Erythroblast (primary cell): ENCODE data around the gene TMEM212.

Experiments used
- DNase-seq, 2 experiments: peaks; one replicate each; lab custom pipeline; 2025; lab: John Stamatoyannopoulos, UW
- GATA1 ChIP-seq: IDR thresholded peaks from 2 replicates; pipeline ENCODE4 v1.6.1; 2011; ENCODE audit warnings: low read depth, mild to moderate bottlenecking, control low read depth, low read length, moderate library complexity
- POLR2A ChIP-seq: IDR thresholded peaks from 2 replicates; pipeline ENCODE4 v1.6.1; 2011; ENCODE audit warnings: mild to moderate bottlenecking, low read length

Gene TMEM212

DNA sequence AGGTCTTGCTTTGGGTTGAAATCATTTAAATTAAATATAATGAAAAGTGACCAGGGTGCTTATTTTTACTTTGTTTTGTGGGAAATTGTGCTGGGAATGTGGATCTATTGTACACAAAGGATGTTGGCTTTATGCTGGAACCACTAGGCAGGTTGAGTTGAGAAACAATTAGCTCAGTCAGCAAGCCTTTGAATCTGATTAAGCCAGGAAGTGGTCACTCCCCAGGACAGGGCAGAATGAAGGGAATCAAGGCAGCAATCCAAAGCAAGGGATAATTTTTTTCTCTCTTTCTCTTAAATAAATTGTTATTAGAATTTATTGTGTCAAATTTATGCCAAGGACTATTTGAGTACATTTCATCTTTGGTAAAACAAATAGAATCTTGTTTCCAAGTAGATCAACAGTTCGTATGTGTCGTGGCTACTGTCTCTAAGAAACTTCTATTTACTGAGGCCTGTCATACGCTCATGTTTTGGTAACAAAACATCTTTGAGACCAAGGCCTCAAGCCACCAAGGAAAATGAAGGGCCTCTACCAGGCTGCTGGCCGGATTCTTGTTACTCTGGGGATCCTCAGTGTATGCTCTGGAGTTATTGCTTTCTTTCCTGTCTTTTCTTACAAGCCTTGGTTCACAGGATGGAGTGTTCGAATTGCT is at the start of gene TMEM212:
Gene TMEM212, plus strand, starts transcription at position 486 of the 655 bp plus-strand sequence. Its CDS starts 35 bp downstream, at position 521.
- no peak for TF ChIP-seq POLR2A
- TF ChIP-seq GATA1, result no peak
- no peak for DNase-seq

GRCh38 chr3:171796625-171797264 is 46.4 kb upstream of the TMEM212 start:
- TF ChIP-seq GATA1, result no peak
- TF ChIP-seq POLR2A, result no peak
- no peak for DNase-seq

- DNase-seq, result peak in 1 of 2 experiments; percentile 30
- TF ChIP-seq GATA1 (no peak), POLR2A (no peak)
Observed at GRCh38 chr3:171797265-171797679, 45.9 kb upstream of the TMEM212 start.

- peak; percentile 11 to 37 for DNase-seq
- TF ChIP-seq POLR2A (no peak), GATA1 (no peak)
Observed at GRCh38 chr3:171797873-171798272, 45.3 kb upstream of the TMEM212 start.

DNA sequence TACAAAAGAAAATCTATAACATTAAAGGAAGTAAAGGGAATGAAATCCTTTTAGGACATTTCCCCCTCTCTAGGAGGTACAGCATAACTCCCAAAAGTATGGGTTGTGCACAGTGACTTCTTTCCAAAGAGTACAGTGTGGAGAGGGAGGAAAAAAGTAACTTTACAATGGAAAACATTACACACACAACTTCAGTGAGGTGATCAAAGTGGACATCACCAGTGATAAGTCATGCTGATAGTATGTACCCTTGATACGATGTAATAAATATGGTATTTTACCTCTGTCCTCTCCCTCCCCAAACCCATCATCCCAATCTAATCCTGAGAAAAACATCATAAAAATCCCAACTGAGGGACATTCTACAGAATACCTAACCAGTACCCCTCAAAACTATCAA is 43.6 kb upstream of the TMEM212 start:
- no peak for TF ChIP-seq POLR2A
- TF ChIP-seq GATA1, result no peak
- no peak for DNase-seq

DNA sequence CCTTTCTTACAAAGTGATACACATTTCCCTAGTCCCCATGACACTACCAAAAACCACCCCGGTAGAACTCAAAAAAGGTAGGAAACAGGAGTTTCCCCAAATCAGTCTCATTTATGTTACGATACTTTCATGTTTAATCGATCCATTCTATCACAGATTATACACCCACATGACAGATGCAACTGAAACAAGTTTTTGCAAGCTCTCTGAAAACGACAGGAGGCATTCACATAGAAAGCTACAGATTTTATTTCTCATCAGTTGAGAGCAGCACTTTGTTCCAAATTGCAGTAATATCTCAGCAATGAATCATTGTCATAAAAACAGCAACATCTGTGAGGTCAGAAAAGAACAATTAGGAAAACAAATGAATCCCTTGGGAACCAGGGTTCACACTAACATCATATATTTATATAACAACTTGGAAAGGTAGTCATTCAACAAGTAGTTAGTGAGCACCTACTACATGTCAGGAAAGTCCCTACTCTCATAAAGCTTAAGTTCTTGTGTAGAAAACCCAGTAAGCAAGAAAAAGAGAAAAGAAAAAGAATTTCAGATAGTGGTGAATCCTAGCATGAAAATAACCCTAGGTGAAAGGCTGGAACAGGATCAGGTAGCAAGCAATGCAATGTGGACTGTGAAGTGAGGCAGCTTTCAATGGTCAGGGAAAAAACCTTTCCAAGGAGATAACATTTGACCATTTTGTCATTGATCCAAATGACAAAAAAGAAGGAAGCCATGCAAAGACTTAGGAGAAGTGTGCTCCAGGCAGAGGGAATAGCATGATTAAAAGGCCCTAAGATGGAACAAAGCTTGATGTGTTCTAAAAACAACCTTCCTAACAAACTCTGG is 41.2 kb upstream of the TMEM212 start:
- no peak for TF ChIP-seq GATA1
- no peak for TF ChIP-seq POLR2A
- no peak for DNase-seq

DNA sequence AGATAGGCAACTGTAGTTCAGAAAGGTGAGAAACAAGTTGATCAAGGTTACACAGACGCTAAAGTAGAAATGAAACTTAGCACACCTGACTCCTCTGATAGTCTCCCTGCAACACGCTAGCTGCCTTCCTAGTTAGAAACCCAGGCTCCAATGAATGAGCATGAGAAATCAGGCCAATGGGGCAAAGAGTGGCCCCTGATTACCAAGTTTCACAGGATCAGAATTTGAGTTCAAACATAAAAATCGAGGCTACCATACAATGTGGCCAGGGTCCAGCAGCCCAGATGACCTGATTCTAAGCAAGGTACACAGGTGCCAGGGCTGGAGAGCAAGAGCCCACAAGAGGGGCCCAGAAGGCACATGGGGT is 40.6 kb upstream of the TMEM212 start:
- TF ChIP-seq POLR2A, result no peak
- no peak for TF ChIP-seq GATA1
- DNase-seq, result no peak

DNA sequence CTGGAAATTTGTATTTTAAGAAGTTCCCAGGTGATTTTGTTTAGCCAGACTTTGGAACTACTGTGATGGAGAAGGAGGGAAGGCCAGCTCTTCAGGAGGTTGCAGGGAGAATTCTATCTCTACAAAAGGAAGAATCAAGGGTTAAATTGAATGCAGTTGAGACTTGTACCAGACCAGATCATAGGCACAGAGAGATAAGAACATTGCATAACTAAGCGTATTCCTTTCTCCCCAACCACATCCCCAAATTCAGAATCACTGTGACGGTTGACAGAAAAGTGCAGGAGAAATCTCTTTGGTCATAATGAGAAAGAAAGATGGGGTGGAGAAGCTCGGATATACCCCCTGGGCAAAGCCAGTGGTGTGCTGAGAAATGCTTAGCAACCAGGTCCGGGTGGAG is 40.1 kb upstream of the TMEM212 start:
- DNase-seq, result peak in 1 of 2 experiments; percentile 15

GRCh38 chr3:171804618-171805389 is 38.3 kb upstream of the TMEM212 start:
- TF ChIP-seq POLR2A, result no peak
- no peak for TF ChIP-seq GATA1
- DNase-seq, result peak; percentile 18 to 64

More for the DNA sequence above, 40.1 kb upstream of the TMEM212 start:
- no peak for TF ChIP-seq GATA1
- no peak for TF ChIP-seq POLR2A

DNA sequence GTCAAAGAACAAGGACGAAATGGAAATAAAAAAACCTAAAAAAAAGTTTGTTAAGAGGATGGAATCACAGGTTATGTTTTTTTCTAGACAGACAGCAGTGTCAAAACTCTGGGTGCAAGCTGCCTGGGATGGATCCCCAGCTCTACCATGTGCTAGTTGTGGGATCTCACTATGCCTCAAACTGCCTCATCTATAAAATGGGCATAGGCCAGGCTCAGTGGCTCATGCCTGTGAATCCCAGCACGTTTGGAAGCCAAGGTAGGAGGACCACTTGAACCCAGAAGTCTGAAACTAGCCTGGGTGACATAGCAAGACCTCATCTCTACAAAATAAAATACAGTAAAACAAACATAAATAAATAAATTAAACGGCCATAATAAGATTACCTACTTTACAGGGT is 37.5 kb upstream of the TMEM212 start:
- TF ChIP-seq GATA1, result no peak
- no peak for TF ChIP-seq POLR2A
- DNase-seq, result no peak

- peak; percentile 65 to 73 for DNase-seq
- no peak for TF ChIP-seq POLR2A
- TF ChIP-seq GATA1, result no peak
Observed at GRCh38 chr3:171806200-171807128, 36.7 kb upstream of the TMEM212 start.

- TF ChIP-seq POLR2A, result no peak
- no peak for TF ChIP-seq GATA1
- no peak for DNase-seq
Observed at GRCh38 chr3:171807129-171807675, 35.9 kb upstream of the TMEM212 start.

GRCh38 chr3:171807806-171808205 is 35.3 kb upstream of the TMEM212 start:
- no peak for TF ChIP-seq GATA1
- no peak for TF ChIP-seq POLR2A
- no peak for DNase-seq

GRCh38 chr3:171809611-171809860 is 33.6 kb upstream of the TMEM212 start:
- no peak for TF ChIP-seq GATA1
- TF ChIP-seq POLR2A, result peak; percentile 44

More at GRCh38 chr3:171809611-171809860, 33.6 kb upstream of the TMEM212 start:
- DNase-seq, result no peak
